GM12801 (cell line): ENCODE results near the gene ANGPTL7.

Experiments
- CTCF ChIP-seq: IDR thresholded peaks from one replicate; pipeline ENCODE4 v1.5.1; 2011; ENCODE audit warnings: control low read depth; ENCODE audit not compliant: insufficient read length; ENCODE audit errors: extremely low read depth

The ANGPTL7 gene

GRCh38 chr1:11207898-11208611 lies 18.9 kb downstream of the ANGPTL7 start:
- TF ChIP-seq CTCF, result no peak

GRCh38 chr1:11211461-11211860 lies 22.3 kb downstream of the ANGPTL7 start:
- TF ChIP-seq CTCF, result no peak

GRCh38 chr1:11211925-11212587 lies 22.9 kb downstream of the ANGPTL7 start:
- TF ChIP-seq CTCF, result no peak

GRCh38 chr1:11214698-11215380 lies 25.7 kb downstream of the ANGPTL7 start:
- TF ChIP-seq CTCF, result no peak

- no peak for TF ChIP-seq CTCF
Measured at GRCh38 chr1:11215381-11216005, 26.3 kb downstream of the ANGPTL7 start.

GRCh38 chr1:11216074-11216473 lies 26.9 kb downstream of the ANGPTL7 start:
- TF ChIP-seq CTCF, result no peak
